GM21529 (cell line): ENCODE data around the gene SPSB1.

Experiments
- ATAC-seq: cut with Tn5 transposase; IDR thresholded peaks from one replicate; pipeline ENCODE4 v1.9.1; 2021; ENCODE audit not compliant: unreplicated experiment

SPSB1 gene

DNA sequence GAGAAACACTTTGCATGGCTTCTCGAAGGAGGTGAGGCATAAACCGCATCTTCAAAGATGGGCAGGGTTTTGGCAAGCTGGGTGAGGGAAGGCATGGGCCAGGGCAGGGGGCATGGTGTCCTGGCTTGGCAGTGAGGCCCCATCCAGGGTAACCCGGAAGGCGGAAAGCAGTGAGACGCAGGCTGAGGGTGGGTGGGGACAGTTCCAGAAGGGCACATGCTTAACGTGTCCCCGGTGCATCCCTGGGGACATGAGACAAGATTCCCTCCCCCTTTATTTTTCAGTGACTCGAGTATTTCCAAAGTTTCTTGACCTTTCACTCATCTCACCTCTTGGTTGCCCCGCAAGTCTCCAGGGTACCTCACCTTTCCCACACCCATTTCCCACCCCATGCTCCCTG, 123.8 kb downstream of the SPSB1 start:
- ATAC-seq = no peak

DNA sequence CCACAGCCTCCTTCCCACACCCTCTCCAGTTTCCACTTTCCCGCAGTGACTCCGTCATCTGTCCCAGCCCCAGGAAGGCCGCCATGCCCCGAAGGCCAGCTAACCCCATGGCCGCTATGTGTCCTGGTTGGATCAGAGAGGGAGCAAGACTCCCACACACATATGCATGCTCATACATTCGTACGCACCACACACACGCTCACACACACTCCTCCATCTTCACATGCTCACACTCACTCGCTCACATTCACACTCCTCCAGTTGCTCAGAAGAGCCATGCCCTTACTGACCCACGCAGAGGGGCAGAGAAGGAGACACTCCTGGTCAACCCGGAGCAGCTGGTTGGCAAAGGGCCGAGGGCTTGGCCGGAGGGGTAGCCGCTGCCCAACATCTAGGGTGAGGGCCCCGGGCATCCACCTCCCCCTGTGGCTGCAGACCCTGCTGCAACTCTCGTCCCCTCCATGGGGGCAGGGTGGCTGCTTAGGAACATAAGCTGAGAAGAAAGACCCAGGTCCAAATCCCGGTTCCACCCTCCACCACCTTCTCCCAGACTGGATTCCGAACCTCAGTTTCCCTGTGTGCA, 124.3 kb downstream of the SPSB1 start:
- no peak for ATAC-seq

GRCh38 chr1:9417695-9418094, 125.0 kb downstream of the SPSB1 start:
- ATAC-seq = no peak

- ATAC-seq = no peak
Observed at GRCh38 chr1:9418851-9419250, 126.2 kb downstream of the SPSB1 start.
